CD4-positive, alpha-beta T cell treated with Interferon alpha-2 for 1 hour (primary cell): ENCODE measurements around the gene HOXC11.

ENCODE experiments used
- DNase-seq, 2 donors: peaks; one replicate each; pipeline ENCODE4 v3.0.0-alpha.2; 2020 to 2022

HOXC11 gene

GRCh38 chr12:53999559-54000115 is 26.7 kb downstream of the HOXC11 start:
- DNase-seq = peak in 1 of 2 donors; percentile 26

GRCh38 chr12:54000116-54001114 is 27.5 kb downstream of the HOXC11 start, which contains the start of gene HOXC9:
Gene HOXC9, plus strand, starts transcription at chr12:54000161. Its CDS starts 28 bp downstream, at chr12:54000189.
- no peak for DNase-seq

GRCh38 chr12:54001283-54002187 is 28.6 kb downstream of the HOXC11 start:
- no peak for DNase-seq

- DNase-seq = no peak
Observed at GRCh38 chr12:54002278-54002914, 29.5 kb downstream of the HOXC11 start.

- no peak for DNase-seq
Observed at GRCh38 chr12:54002915-54003389, 30.0 kb downstream of the HOXC11 start.

- no peak for DNase-seq
Observed at GRCh38 chr12:54003625-54004024, 30.7 kb downstream of the HOXC11 start.

- no peak for DNase-seq
Observed at GRCh38 chr12:54004063-54004840, 31.3 kb downstream of the HOXC11 start.

GRCh38 chr12:54004841-54005530 is 32.1 kb downstream of the HOXC11 start:
- no peak for DNase-seq

GRCh38 chr12:54005531-54005852 is 32.6 kb downstream of the HOXC11 start:
- no peak for DNase-seq

- DNase-seq = peak; percentile 77 to 86
Observed at GRCh38 chr12:54005853-54006558, 33.1 kb downstream of the HOXC11 start.

GRCh38 chr12:54006559-54007220 is 33.8 kb downstream of the HOXC11 start:
- DNase-seq = no peak

GRCh38 chr12:54007538-54008259 is 34.8 kb downstream of the HOXC11 start:
- DNase-seq = no peak

- no peak for DNase-seq
Observed at GRCh38 chr12:54008260-54008552, 35.3 kb downstream of the HOXC11 start.

- no peak for DNase-seq
Observed at GRCh38 chr12:54009171-54010052, 36.5 kb downstream of the HOXC11 start.

- no peak for DNase-seq
Observed at GRCh38 chr12:54010053-54010971, 37.4 kb downstream of the HOXC11 start.

GRCh38 chr12:54010972-54011664 is 38.2 kb downstream of the HOXC11 start:
- no peak for DNase-seq
